Progenitor cell of endocrine pancreas (in vitro differentiated cells): ENCODE data around the gene GADL1. TPM values are rescaled to one million over a fixed set of nuclear protein-coding genes. Genes with fewer than 3 reads are reported as not detected.

ENCODE experiments used
- DNase-seq: peaks from one replicate; pipeline ENCODE4 v3.0.0; 2021; ENCODE audit warnings: low spot score; ENCODE audit not compliant: unreplicated experiment
- H3K27ac Mint-ChIP-seq: 2 replicates; pipeline ENCODE4 v1.8.0; 2021; ENCODE audit warnings: mild to moderate bottlenecking, moderate library complexity, mixed read lengths
- H3K27me3 Mint-ChIP-seq: 2 replicates; pipeline ENCODE4 v1.8.0; 2021; ENCODE audit warnings: mixed read lengths
- H3K36me3 Mint-ChIP-seq: 2 replicates; pipeline ENCODE4 v1.8.0; 2022; ENCODE audit warnings: mixed read lengths; ENCODE audit not compliant: insufficient read depth
- H3K4me1 Mint-ChIP-seq: 2 replicates; pipeline ENCODE4 v1.8.0; 2021; ENCODE audit warnings: low read depth, mixed read lengths
- H3K4me3 Mint-ChIP-seq: 2 replicates; pipeline ENCODE4 v1.8.0; 2021; ENCODE audit warnings: low read depth, mild to moderate bottlenecking, moderate library complexity, mixed read lengths
- H3K9me3 Mint-ChIP-seq: 2 replicates; pipeline ENCODE4 v1.8.0; 2021; ENCODE audit warnings: low read depth, mixed read lengths
- CTCF ChIP-seq: fragments of 200-600 bp; sonication (generic); IDR thresholded peaks from one replicate; pipeline ENCODE4 v1.5.0; 2021; ENCODE audit warnings: antibody characterized with exemption, mild to moderate bottlenecking; ENCODE audit not compliant: unreplicated experiment
- total RNA-seq: library from RNA; stranded (reverse); gene quantifications from 2 replicates; pipeline ENCODE4 v1.2.1, GENCODE V29; 2021

Gene GADL1
- total RNA-seq, 1 donor from 2014 or later = 1.9 TPM

GRCh38 chr3:30934208-30934550 is 39.7 kb upstream of the GADL1 start:
- no peak overlapping the region for H3K4me3 Mint-ChIP-seq
- H3K9me3 Mint-ChIP-seq = peaks cover 30% of the 10 kb centered on the region
- TF ChIP-seq CTCF = peak; percentile 58
- peaks cover 25% of the 10 kb centered on the region for H3K4me1 Mint-ChIP-seq
- no peaks in the 10 kb centered on the region for H3K27me3 Mint-ChIP-seq
- peaks cover 4% of the 10 kb centered on the region for H3K36me3 Mint-ChIP-seq
- H3K27ac Mint-ChIP-seq = peak overlapping the region; percentile 56
- no peak for DNase-seq

GRCh38 chr3:30933478-30934207 is 39.2 kb upstream of the GADL1 start:
- Mint-ChIP-seq H3K27ac (peak overlapping the region; percentile 56), H3K27me3 (no peaks in the 10 kb centered on the region), H3K36me3 (peaks cover 2% of the 10 kb centered on the region), H3K4me3 (peak overlapping the region; percentile 19), H3K9me3 (peaks cover 29% of the 10 kb centered on the region), H3K4me1 (peaks cover 25% of the 10 kb centered on the region)
- TF ChIP-seq CTCF = no peak
- DNase-seq = no peak

- Mint-ChIP-seq H3K27me3 (no peaks in the 10 kb centered on the region), H3K4me1 (peaks cover 25% of the 10 kb centered on the region), H3K4me3 (no peak overlapping the region), H3K27ac (no peak overlapping the region), H3K9me3 (peaks cover 19% of the 10 kb centered on the region), H3K36me3 (peaks cover 2% of the 10 kb centered on the region)
- TF ChIP-seq CTCF = no peak
- DNase-seq = no peak
Observed at GRCh38 chr3:30932513-30933098, 38.1 kb upstream of the GADL1 start.

- Mint-ChIP-seq H3K36me3 (no peaks in the 10 kb centered on the region), H3K27me3 (no peaks in the 10 kb centered on the region), H3K4me3 (no peak overlapping the region), H3K27ac (no peak overlapping the region), H3K4me1 (peaks cover 2% of the 10 kb centered on the region), H3K9me3 (peaks cover 6% of the 10 kb centered on the region)
- no peak for TF ChIP-seq CTCF
- DNase-seq = no peak
Observed at GRCh38 chr3:30924763-30925162, 30.3 kb upstream of the GADL1 start.

- no peak for DNase-seq
- no peak overlapping the region for H3K27ac Mint-ChIP-seq
- no peaks in the 10 kb centered on the region for H3K9me3 Mint-ChIP-seq
- no peak for TF ChIP-seq CTCF
- H3K36me3 Mint-ChIP-seq = no peaks in the 10 kb centered on the region
- H3K27me3 Mint-ChIP-seq = no peaks in the 10 kb centered on the region
- no peak overlapping the region for H3K4me3 Mint-ChIP-seq
- H3K4me1 Mint-ChIP-seq = peaks cover 4% of the 10 kb centered on the region
Observed at GRCh38 chr3:30919564-30919963, 25.1 kb upstream of the GADL1 start.
